GM19043 (cell line): ENCODE data around the gene KIF18B.

Experiments used
- ATAC-seq: cut with Tn5 transposase; IDR thresholded peaks from one replicate; pipeline ENCODE4 v1.9.1; 2021; ENCODE audit warnings: low read depth; ENCODE audit not compliant: unreplicated experiment

KIF18B gene

DNA sequence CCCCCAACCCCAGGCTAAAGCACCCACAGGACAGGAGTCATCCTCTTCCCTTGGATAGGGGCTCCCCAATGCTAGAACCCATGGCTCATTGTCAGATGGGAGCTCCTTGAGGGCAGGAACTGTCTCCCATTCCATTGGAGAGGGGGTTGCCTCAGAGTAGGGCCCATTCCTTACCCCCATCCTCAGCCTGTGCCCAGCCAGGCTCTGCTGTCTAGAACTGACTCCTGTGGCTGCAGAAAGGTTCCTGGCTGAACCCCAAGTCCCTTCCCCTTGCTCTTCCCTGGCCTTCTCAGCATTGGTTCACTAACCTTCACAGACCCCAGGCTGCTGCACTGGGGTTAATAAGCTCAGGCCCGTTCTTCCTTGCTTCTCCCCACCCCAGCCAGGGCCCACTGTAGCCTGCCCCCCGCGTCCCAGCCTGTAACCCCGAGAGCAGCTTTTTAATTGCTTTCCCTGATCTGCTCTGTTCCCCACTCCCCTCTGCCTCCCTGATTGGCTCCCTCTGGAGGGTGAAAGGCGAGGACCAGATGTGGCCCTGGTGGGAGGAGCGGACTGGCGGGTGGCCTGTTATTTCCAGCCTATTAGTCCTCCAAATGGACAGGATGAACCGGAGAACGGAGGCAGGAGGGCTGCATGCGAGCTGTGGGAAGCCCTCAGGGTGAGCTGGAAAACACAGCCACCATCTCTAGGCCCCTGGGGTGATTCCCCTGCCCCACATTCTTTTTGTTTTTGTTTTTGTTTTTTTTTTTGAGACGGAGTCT lies 26.3 kb downstream of the KIF18B start:
- ATAC-seq, result no peak

- no peak for ATAC-seq
Observed at GRCh38 chr17:44920565-44920940, 27.0 kb downstream of the KIF18B start.

DNA sequence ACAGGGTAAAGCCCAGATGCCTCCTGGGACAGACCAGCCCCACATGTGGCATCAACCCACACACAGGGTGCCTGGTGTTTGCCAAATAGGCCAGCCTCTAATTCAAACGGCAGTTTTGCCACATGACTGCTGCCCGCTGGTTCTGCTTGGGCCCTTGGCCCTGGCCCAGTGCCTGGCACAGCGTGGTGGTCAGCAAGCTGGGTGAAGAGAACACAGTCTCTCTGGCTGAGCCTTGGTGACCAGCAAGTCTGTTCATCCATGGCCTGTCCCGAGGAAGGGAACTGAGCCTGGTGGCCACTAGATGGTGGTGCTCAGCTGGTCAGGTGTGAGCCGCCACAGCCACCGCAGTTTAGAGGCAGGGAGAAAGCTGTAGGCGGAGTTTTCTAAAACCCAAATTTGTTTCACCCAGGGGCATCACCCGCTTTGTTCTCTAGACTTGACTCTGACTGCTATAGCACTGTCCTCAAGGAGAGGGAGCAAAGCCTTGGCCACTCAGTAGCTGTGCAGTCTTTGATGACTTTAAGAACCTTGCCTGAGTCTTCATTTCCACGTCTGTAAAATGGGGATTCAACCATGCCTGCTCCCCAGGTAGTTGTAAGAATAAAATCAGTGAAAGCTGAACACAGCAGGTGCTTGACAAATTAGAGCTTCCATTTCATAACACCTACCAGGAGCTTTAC lies 27.5 kb downstream of the KIF18B start:
- ATAC-seq, result no peak

DNA sequence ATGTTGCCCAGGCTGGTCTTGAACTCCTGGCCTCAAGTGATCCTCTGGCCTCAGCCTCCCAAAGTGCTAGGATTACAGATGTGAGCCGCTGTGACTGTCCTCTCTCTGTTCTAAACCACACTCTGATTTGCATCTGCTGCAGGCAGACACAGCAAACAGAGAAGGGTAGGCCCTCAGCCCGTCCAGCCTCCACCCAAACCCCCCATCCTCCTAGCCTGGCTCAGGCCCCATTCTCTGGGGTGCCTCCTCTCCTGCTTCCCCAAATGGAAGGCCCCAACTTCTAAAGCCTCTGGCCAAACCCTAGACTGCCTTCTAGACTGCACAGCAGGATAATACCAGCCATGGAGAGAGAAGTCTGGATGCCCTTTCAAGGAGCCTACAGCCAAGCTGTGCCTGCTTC lies 28.2 kb downstream of the KIF18B start:
- no peak for ATAC-seq

DNA sequence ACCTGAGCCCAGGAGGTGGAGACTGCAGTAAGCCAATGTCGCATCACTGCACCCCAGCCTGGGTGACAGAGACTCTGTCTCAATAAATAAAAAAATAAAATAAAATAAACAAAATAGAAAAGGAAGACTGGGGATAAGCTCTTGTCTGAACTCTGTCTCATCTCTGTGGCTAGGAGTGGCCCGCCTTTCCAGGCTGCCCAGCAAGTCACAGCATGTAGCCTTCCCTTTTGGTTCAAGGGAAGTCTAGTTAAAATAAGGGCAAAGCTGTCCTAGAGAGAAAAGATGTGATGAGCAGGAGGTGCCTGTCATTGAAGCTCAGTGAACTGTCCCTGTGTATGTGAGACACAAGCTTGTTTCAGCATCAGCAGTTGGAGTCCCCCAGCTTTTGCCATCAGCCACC lies 29.6 kb downstream of the KIF18B start:
- no peak for ATAC-seq

GRCh38 chr17:44917456-44917855 lies 30.1 kb downstream of the KIF18B start:
- no peak for ATAC-seq

DNA sequence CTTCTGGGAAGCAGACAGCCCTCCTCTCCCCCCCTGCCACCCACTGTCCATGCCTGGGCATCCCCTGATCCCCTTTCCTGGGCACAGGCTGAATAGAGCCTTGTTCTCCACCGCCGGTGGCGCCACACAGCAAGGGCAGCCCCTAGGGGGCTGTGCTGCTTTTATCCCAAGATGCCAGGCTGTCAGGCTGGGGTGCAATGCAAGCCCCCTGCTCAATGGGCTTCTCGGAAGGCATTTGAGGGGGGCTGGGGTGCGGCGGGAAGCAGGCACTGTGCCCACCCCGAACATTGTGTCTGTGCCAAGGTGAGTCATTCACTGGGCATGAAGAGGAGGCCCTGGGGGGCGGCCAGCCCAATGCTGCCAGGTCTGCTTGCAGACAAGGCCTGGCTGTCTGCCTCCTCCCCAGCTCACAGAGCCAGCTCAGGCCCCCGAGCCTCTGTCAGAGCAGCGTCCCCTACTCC lies 30.8 kb downstream of the KIF18B start:
- no peak for ATAC-seq

DNA sequence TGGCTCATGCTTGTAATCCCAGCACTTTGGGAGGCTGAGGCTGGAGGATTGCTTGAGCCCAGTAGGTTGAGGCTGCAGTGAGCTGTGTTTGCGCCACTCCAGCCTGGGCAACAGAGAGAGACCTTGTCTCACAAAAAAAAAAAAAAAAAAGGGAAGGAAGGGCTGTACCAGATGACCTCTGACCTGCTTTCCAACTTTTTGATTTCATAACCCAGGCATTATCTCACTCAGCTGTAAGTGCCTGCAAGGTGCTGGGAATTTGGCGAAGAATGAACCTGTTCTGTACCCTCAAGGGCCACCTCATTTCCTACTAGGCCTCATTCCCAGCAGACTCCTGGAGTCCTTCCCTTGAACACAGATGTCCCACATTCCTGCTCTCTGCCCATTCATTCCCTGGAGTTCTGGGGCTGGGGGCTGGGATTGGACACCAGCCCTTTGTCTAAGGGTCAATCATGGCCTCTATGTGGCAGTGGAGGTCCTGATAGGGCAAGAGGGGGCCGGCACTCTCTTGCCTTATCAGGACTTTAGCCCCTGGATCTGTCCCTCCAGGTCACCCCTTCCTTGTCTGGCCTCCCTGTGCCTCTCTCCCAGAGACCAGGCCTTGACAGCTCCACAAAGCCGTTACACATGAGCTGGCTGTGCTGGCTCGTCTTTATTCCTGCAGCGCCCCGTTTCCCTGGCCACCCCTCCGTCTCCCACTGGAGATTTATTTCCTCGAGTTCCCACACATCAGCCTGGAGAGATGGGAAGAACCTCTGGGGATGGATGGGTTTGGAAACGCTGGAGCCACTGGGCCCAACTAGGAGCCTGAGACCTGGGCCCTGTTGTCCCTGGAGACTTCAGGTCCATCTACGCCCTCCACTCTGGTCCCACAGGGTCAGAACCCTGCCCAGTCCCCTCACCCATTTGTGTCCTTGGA lies 31.5 kb downstream of the KIF18B start:
- ATAC-seq, result no peak

DNA sequence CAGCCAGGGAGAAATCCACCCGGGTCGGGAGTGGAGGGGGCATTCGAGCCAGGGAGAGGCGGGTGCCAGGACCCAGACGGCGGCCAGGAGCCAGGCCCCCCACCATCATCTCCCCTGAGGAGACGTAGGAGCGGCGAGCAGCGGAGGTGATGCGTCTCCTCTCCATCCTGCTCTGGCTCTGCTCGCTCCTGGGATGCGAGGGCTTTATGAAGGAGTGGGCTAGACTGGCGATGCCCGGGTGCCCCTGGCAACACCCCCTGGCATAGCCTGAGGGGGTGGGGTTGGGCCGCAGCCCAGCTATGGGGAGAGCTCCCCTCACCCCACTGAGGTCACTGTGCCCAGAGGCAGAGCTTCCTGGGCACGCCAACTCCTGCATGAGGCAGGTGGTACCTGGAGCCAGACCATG lies 32.2 kb downstream of the KIF18B start, which contains the start of gene GFAP:
TSS of gene GFAP (minus strand) at position 180 of the 406 bp plus-strand sequence. CDS start at position 166, 14 bp downstream.
- ATAC-seq, result no peak

DNA sequence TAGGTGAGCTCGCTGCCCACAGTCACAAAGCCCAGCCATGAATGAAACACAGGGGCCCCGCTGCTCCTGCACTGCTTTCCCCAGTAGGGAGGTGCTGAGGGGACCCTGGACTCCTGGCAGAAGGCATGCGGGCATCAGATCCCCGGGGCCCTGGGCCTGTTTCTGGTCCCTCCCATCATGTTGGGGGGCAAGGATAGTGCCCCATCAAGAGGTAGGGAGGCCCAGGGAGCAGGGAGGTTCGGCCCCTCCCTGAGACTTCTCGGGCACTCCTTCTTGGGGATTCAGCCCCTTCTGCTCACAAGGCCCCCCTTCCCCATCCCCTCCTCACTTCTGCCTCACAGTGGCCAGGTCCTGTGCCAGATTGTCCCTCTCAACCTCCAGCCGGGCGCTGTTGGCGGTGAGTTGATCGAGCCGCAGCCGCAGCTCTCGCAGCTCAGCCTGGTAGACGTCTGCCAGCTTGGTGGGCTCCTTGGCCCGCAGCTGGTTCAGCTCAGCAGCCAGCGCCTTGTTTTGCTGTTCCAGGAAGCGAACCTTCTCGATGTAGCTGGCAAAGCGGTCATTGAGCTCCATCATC lies 32.8 kb downstream of the KIF18B start:
- no peak for ATAC-seq

- no peak for ATAC-seq
Observed at GRCh38 chr17:44914148-44914547, 33.4 kb downstream of the KIF18B start.

GRCh38 chr17:44913676-44914075 lies 33.9 kb downstream of the KIF18B start:
- ATAC-seq, result no peak

DNA sequence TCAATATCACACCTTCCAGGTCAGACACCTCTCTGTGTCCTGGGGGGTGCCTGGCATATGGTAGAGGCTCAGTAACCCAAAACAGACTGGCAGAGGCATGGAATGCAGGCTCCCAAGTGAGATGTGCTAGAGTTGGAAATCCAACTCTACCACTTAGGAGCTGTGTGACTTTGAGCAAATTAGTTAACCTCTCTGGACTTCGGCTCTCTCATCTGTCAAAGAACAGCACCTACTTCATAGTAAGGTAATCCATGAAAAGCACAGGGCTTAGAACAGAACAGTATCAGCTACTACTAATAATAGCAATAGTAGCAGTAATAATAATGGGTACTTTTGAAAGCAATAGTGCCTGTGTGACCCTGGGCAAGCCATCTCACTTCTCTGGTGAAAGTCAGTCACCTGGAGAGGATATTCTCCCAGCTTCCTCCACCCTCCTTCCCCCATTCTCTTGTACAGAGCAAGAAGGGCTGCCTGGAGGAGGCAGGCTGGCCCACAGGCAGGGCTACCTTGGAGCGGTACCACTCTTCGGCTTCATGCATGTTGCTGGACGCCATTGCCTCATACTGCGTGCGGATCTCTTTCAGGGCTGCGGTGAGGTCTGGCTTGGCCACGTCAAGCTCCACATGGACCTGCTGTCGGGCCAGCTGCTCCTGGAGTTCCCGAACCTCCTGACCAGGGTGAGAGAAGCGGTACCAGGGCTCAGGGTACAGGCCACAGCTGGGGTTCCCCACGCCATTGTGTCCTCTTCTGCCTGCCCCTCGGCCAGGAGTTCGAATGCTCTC lies 34.6 kb downstream of the KIF18B start:
- ATAC-seq, result no peak

- ATAC-seq, result no peak
Observed at GRCh38 chr17:44911133-44912001, 36.2 kb downstream of the KIF18B start.

DNA sequence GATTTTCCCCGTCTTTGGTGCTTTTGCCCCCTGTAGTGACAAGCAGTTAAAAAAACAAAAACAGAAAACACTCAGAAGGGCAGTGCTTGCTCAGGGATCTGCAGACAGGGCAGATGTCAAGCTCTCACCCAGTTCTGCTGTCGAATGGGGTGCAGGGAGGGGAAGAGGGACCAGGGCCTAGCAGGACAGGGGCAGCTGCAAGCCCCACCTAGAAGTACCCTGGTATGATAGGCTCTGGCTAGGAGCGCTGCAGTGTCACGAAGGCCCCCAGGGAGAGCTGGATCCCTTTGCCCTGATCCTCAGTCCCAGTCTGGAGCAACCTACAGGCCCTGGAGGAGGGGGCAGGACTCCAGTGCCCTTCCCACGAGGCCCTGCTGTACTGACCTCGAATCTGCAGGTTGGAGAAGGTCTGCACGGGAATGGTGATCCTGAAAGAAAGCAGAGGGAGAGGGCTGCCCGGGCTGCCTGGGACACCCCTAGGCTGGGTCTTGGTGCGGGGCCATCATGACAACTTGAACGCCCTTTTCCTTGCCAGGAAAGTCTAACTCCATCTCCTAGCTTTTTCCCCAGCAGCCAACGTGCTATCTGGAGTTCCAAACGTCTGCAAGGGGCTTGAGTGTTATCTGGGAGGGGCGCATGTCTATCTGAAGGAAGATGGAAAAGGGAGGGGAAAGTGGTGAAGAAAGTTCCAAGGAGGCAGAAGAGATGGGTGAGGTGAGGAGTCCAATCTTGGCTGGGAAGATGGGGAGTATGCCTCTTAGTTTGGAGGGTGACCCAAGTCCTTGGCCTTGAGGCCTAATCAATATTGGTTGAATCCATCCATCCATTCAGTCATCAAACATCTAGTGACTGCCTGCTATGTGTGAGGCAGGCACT lies 37.1 kb downstream of the KIF18B start:
- no peak for ATAC-seq

- ATAC-seq, result no peak
Observed at GRCh38 chr17:44909681-44910144, 37.9 kb downstream of the KIF18B start.

GRCh38 chr17:44908761-44909326 lies 38.7 kb downstream of the KIF18B start:
- ATAC-seq, result no peak
